ENCODE results near the gene SLC16A8. TPM values are rescaled to one million over a fixed set of nuclear protein-coding genes. Genes with fewer than 3 reads are reported as not detected.

Gene SLC16A8
- total and polyA plus RNA-seq, 9 of the 15 experiments (the other 6 are each of a cell fraction or from before 2014, with no cell fraction given): not detected

GRCh38 chr22:38029370-38029769 is 54.6 kb downstream of the SLC16A8 start:
- in situ Hi-C loops (cut with MboI) (no loop called here), intact Hi-C loops (cut with micrococcal nuclease) (loop anchor here (10.0 kb wide), 1 partner anchor 75 kb away; the partner anchor contains the start of genes C22orf23 and POLR2F)
- ATAC-seq: no peak
- no peak overlapping the region for H3K4me2 ChIP-seq (ENCODE audit: insufficient read depth, low read length)
- no peak overlapping the region for H3K4me3 ChIP-seq
- H2AFZ ChIP-seq (ENCODE audit: low read depth, low read length): no peak overlapping the region
- H3K9me3 ChIP-seq (replicated peaks; ENCODE audit: control insufficient read depth, insufficient read depth, low read depth, low read length): no peaks in the 10 kb centered on the region
- DNase-seq (ENCODE audit: extremely low read depth in 1 of 4, low spot score in 3 of 4): no peak
- POLR2A ChIA-PET: interaction anchor here (0.5 kb wide), 1 partner anchor 115 kb away, joined by 3 read pairs; no protein-coding TSS in a partner anchor
- no peaks in the 10 kb centered on the region for H4K20me1 ChIP-seq (replicated peaks; ENCODE audit: control insufficient read depth, insufficient read depth, low read length)
- no peak for FAIRE-seq
- CTCF ChIA-PET (ENCODE audit: low intra/inter-chr PET ratio): no interaction called here
- H3K27me3 ChIP-seq (ENCODE audit: control insufficient read depth in 2 of 2, insufficient read depth in 2 of 2, low read length in 2 of 2): no peaks in the 10 kb centered on the region; a peak in 1 of 5 replicates
- TF ChIP-seq ATF2 (CRISPR knock-in tag; IDR thresholded peaks at IDR 0.05): no peak
- TF ChIP-seq PREB (CRISPR knock-in tag; IDR thresholded peaks at IDR 0.05): no peak
- no peak for TF ChIP-seq EP300 (IDR thresholded peaks at IDR 0.05; ENCODE audit: low read length)
- TF ChIP-seq ETV6 (IDR thresholded peaks at IDR 0.05; ENCODE audit: borderline replicate concordance in 1 of 2, low read depth in 2 of 2, low read length in 1 of 2): no peak
- TF ChIP-seq ETV6 (CRISPR knock-in tag; IDR thresholded peaks at IDR 0.05; ENCODE audit: borderline replicate concordance): no peak
- TF ChIP-seq ZNF512 (tag; IDR thresholded peaks at IDR 0.05): no peak
- no peak for TF ChIP-seq ATF7 (IDR thresholded peaks at IDR 0.05)
- no peak for TF ChIP-seq ATF4 (CRISPR knock-in tag; IDR thresholded peaks at IDR 0.05)
- TF ChIP-seq MTF1 (CRISPR knock-in tag; IDR thresholded peaks at IDR 0.05; ENCODE audit: borderline replicate concordance): no peak
- no peak for TF ChIP-seq STAG1 (CRISPR knock-in tag; IDR thresholded peaks at IDR 0.05; ENCODE audit: borderline replicate concordance)
- no peak for TF ChIP-seq RUNX1 (IDR thresholded peaks at IDR 0.05; ENCODE audit: low read depth)
- no peak for TF ChIP-seq MYBL2 (IDR thresholded peaks at IDR 0.05; ENCODE audit: low read depth)
- no peak for TF ChIP-seq MYBL2 (CRISPR knock-in tag; IDR thresholded peaks at IDR 0.05; ENCODE audit: borderline replicate concordance)
- TF ChIP-seq BRF2 (IDR thresholded peaks at IDR 0.05; ENCODE audit: borderline replicate concordance, insufficient read depth, insufficient read length): no peak
- no peak for TF ChIP-seq GMEB1 (CRISPR knock-in tag; IDR thresholded peaks at IDR 0.05)
- no peaks in the 10 kb centered on the region for H3K36me3 ChIP-seq (ENCODE audit: control insufficient read depth, insufficient read depth, low read length)
- no peak overlapping the region for H3K9ac ChIP-seq (ENCODE audit: insufficient read depth in 1 of 2, low read depth in 2 of 2, low read length in 2 of 2)
- BruUV-seq (replicated peaks): no TSS peak
- H3K9me1 ChIP-seq (ENCODE audit: control insufficient read depth, insufficient read depth, low read length): no peaks in the 10 kb centered on the region
- no peaks in the 10 kb centered on the region for H3K79me2 ChIP-seq (ENCODE audit: control insufficient read depth, insufficient read depth, low read length)
- H3K4me1 ChIP-seq (replicated peaks in 1 of 2; ENCODE audit: control insufficient read depth in 2 of 2, insufficient read depth in 2 of 2, low read length in 2 of 2): peaks cover 25 to 35% of the 10 kb centered on the region in 2 experiments
- no peak overlapping the region for H3K27ac ChIP-seq (ENCODE audit: extremely low read depth, low read depth, low read length)
